ENCODE measurements around the gene GRIK4. TPM values are rescaled to one million over a fixed set of nuclear protein-coding genes. Genes with fewer than 3 reads are reported as not detected.

Gene GRIK4
- total RNA-seq, 1 donor from 2014 or later = 0.89 TPM

GRCh38 chr11:120510406-120511115 is 987 bp upstream of the GRIK4 start:
- Mint-ChIP-seq H3K36me3 (ENCODE audit: low read depth) (no peaks in the 10 kb centered on the region), H3K4me3 (peak overlapping the region; percentile 54), H3K9me3 (no peaks in the 10 kb centered on the region), H3K27ac (ENCODE audit: unreplicated experiment) (no peak overlapping the region), H3K27me3 (ENCODE audit: low read depth) (peaks cover 74% of the 10 kb centered on the region), H3K4me1 (peaks cover 3% of the 10 kb centered on the region)
- no peak for TF ChIP-seq CTCF (conservative IDR thresholded peaks at IDR 0.05)
- no peak for DNase-seq (ENCODE audit: low read depth, low spot score)

DNA sequence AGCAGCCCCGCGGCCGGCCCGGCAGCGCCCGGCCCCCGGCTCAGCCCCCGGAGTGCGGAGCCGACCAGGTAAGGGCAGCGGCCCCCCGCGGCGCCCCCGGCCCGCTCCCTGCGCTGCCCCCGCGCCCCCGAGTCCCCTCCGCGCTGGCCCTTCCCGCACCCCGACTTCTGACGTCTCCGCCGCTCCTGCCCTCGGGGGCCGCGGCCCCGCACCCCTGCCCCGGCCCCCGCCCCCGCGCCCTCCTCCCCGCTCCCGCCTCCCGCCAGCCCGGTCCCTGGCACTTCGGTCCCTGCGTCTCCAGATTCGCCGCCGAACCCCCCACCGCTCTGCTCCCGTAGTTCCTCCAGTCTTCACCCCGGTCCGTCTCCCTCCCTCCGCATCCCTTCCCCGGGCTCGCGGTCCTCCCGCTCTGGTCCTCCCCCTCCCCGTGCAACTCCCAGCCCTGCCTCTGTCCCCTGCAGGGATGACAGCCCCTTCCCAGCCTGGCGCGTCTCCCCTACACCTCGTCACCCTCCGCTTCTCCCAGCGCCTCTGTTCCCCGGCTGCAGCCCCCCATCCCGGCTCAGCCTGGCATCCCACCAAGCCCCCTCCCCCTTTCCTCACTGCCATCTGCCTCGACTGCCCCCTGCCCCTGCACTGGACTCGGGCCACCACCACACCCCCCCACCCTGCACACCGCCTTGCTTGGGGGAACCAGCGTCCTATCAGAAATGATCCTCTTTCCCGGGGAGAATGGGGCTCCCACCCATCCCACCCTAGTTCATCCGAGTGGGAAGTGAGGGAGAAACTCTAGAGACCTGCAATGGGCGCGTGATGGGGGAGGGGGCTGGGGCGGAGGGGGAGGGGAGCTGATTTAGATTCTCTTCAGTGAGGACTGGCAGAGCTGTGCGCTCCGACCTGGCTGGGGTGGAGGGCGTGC is 531 bp downstream of the GRIK4 start:
- peaks cover 74% of the 10 kb centered on the region for H3K27me3 Mint-ChIP-seq (ENCODE audit: low read depth)
- H3K4me1 Mint-ChIP-seq = peaks cover 9% of the 10 kb centered on the region
- no peaks in the 10 kb centered on the region for H3K9me3 Mint-ChIP-seq
- no peak for DNase-seq (ENCODE audit: low read depth, low spot score)
- no peak overlapping the region for H3K27ac Mint-ChIP-seq (ENCODE audit: unreplicated experiment)
- H3K36me3 Mint-ChIP-seq (ENCODE audit: low read depth) = no peaks in the 10 kb centered on the region
- H3K4me3 Mint-ChIP-seq = peak overlapping the region; percentile 66
- TF ChIP-seq CTCF (conservative IDR thresholded peaks at IDR 0.05) = no peak

GRCh38 chr11:120512739-120513435 is 1.3 kb downstream of the GRIK4 start:
- peak overlapping the region; percentile 84 for H3K4me3 Mint-ChIP-seq
- H3K27ac Mint-ChIP-seq (ENCODE audit: unreplicated experiment) = no peak overlapping the region
- no peak for TF ChIP-seq CTCF (conservative IDR thresholded peaks at IDR 0.05)
- H3K36me3 Mint-ChIP-seq (ENCODE audit: low read depth) = no peaks in the 10 kb centered on the region
- H3K4me1 Mint-ChIP-seq = peaks cover 15% of the 10 kb centered on the region
- no peaks in the 10 kb centered on the region for H3K9me3 Mint-ChIP-seq
- peaks cover 70% of the 10 kb centered on the region for H3K27me3 Mint-ChIP-seq (ENCODE audit: low read depth)
- no peak for DNase-seq (ENCODE audit: low read depth, low spot score)

- no peaks in the 10 kb centered on the region for H3K9me3 Mint-ChIP-seq
- no peaks in the 10 kb centered on the region for H3K36me3 Mint-ChIP-seq (ENCODE audit: low read depth)
- peak overlapping the region; percentile 84 for H3K4me3 Mint-ChIP-seq
- H3K4me1 Mint-ChIP-seq = peaks cover 15% of the 10 kb centered on the region
- TF ChIP-seq CTCF (conservative IDR thresholded peaks at IDR 0.05) = no peak
- no peak overlapping the region for H3K27ac Mint-ChIP-seq (ENCODE audit: unreplicated experiment)
- H3K27me3 Mint-ChIP-seq (ENCODE audit: low read depth) = peaks cover 64% of the 10 kb centered on the region
- DNase-seq (ENCODE audit: low read depth, low spot score) = no peak
Observed at GRCh38 chr11:120513436-120514315, 2.1 kb downstream of the GRIK4 start.
